ENCODE results near the gene OR2T10.
"Not testable (repeated sequence)": the region's sequence is repeated elsewhere in the genome, so short reads cannot be mapped to it uniquely, and the experiment has no call there.

Gene OR2T10

DNA sequence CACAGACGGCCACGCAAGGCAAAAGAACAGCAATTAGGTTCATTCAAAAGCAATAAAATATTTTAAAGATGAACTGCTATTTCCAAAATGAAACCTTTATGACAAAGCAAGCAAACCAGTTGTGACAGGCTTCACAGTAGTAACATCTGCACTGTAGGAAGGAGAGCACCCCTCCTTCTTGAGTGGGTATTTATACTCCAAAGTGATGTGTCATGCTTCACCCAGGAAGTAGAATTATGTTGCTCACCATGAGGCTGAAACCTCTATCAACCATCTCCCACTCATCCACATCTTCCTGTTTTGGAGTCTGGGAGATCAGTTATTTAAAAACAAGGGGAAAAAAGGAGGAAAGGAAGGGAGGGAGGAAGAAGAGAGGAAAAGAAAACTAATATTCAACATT is 885 bp downstream of the OR2T10 start:
- no peak for DNase-seq (ENCODE audit: low read depth in 2 of 2)

DNA sequence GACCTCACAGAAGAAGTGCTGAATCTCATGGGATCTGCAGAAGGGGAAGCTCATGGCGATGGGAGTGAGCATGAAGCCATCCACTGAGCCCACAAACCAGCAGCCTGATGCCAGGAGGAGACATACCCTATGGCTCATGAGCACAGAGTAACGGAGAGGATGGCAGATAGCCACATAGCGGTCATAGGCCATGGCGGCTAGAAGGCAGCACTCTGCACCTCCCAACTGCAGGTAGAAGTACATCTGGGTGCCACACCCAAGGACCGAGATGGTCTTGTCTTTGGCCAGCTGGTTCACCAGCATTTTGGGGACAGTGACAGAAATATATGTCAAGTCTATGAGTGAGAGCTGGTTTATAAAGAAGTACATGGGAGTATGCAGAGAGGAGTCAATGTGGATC is 4.3 kb downstream of the OR2T10 start:
- DNase-seq (ENCODE audit: low read depth in 2 of 2) = no peak

GRCh38 chr1:248592655-248593054 is 4.8 kb downstream of the OR2T10 start:
- DNase-seq (ENCODE audit: low read depth in 2 of 2) = no peak

DNA sequence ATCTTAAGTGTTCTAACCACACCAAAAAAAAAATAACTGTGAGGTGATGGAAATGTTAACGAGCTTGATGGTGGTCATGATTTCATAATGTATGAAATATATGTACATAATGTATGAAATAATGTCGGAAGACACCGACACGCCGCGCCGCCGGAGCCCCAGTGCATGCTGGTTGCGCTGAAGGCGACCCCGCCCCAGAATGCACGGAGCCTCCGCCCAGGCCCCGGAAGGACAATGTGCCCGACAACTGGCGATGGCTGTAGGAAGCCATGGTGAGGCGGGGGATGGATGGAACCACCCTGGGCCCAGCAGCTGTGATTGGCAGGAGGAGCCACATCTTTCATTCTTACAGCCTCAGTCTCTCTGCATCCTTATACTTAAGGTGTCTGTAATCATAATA is 7.4 kb downstream of the OR2T10 start:
- no peak for DNase-seq (ENCODE audit: low read depth in 2 of 2)

GRCh38 chr1:248589334-248589733 is 8.2 kb downstream of the OR2T10 start:
- DNase-seq (ENCODE audit: low read depth in 2 of 2) = no peak

DNA sequence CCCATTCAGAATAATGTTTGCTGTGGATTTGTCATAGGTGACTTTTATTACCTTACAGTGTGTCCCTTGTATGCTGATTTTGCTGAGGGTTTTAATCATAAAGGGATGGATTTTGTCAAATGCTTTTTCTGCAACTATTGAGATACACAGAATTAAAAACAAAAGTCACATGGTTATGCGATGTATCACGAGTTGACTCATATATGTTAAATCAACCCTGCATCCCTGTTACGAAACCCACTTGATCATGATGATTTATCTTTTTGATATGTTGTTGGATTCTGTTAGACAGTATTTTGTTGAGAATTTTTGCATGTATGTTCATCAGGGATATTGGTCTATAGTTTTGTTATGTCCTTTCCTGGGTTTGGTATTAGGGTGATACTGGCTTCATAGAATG is 12.2 kb downstream of the OR2T10 start:
- DNase-seq (ENCODE audit: low read depth in 2 of 2) = no peak

- DNase-seq (ENCODE audit: low read depth in 2 of 2) = no peak
These were observed 21.1 kb downstream of the OR2T10 start for GRCh38 chr1:248576260-248576980.

- DNase-seq (ENCODE audit: low read depth in 2 of 2) = not testable (repeated sequence)
These were observed 22.8 kb downstream of the OR2T10 start, which contains the start of gene OR2T34 for GRCh38 chr1:248574657-248575056. OR2T34 (minus strand) TSS chr1:248574757; CDS start chr1:248574757, 0 bp downstream.

DNA sequence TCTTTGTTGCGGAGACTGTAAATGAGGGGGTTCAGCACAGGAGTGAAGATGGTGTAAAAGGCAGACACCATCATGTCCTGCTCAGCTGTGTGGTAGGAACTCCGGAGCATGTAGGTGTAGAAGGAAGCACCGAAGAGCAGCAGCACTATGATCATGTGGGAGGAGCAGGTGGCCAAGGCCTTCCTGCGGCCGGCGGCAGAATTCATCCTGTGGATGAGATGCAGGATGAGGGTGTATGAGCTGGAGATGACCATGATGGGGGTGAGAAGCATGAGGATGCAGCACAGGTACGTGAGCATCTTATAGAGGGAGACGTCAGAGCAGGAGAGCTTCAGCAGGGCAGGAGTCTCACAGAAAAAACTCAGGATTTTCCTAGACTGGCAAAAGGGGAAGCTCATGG is 23.6 kb downstream of the OR2T10 start:
- not testable (repeated sequence) for DNase-seq (ENCODE audit: low read depth in 2 of 2)

- not testable (repeated sequence) for DNase-seq (ENCODE audit: low read depth in 2 of 2)
These were observed 25.5 kb downstream of the OR2T10 start for GRCh38 chr1:248572049-248572448.

- DNase-seq (ENCODE audit: low read depth in 2 of 2) = not testable (repeated sequence)
These were observed 26.7 kb downstream of the OR2T10 start for GRCh38 chr1:248570811-248571210.

- not testable (repeated sequence) for DNase-seq (ENCODE audit: low read depth in 2 of 2)
These were observed 28.5 kb downstream of the OR2T10 start for GRCh38 chr1:248569049-248569448.

DNA sequence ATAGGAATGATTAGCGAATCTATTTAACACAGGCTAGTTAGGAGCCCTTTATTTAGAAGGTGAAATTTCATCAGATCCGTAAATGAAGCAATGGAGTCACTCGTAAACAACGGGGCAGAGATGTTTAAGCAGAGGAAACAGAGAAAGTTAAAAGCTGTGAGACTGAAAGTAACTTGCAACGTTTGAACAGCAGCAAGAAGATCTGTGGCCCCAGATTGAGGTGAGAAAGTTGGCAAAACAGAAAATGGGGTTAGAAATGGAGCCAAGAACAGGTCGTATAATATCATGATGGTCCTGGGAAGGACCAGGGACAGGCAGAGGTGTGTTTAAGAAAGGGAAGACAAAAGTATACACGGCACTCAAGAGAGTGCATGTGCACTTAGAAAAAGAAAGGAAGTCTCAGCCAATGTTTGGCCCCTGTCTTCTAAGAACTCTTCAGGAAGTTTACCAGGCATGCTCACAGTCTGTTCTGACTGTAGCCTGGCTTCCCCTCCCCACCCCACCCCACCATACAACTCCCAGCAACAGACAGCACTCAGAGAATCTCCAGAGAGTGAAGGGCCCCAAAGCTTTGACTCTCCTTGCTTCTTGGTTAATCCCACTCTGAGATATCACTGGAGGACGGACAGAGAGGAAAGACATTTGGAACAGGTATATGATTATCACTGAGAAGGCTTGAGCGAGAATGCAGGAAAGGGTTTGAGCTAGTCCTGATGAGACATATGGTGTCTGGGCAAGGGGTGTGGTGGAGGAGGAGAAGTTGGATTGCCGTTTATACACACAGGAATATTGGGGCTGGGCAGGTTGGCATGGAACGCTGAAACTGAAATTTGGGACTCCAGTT is 31.7 kb downstream of the OR2T10 start:
- DNase-seq (ENCODE audit: low read depth in 2 of 2) = not testable (repeated sequence)

- not testable (repeated sequence) for DNase-seq (ENCODE audit: low read depth in 2 of 2)
These were observed 34.8 kb downstream of the OR2T10 start, which contains the start of gene OR2T29 for GRCh38 chr1:248562672-248563071. OR2T29 (minus strand) TSS chr1:248562772; CDS start chr1:248559491, 3,281 bp downstream.

DNA sequence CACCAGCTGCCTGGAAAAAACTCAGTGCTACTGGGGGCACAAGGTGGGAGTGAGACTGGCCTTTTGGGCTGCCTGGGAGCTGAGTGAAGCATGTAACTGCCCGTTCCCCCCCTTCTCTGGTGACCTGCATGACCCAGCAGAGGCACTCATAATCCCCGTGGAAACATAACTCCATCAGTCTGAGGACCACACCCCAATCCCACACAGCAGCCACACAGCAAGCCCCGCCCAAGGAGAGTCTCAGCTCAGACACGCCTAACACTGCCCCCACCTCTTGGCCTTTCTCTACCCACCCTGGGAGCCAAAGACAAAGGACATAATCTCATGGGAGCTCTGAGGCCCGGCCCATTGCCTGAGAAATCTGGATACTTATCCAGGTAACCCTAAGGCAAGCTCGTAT is 46.5 kb downstream of the OR2T10 start:
- not testable (repeated sequence) for DNase-seq (ENCODE audit: low read depth in 2 of 2)

DNA sequence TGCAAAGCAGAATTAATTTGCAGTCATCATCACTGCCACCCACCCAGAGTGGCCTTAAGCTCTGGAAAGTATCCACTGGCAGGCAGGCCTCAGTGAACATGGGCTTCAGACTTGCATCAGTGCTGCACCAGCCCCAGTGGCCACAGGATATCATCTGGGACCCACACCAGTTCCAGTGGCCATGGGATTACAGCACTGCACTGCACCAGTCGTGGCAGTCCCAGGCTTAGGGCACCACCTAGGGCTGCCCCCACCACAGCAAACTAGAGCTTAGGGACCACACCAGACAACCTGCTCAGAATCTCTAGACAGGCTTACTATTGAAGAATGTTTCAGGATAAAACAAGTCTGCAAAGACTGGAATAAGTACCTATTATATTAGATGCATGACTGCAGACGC is 50.1 kb downstream of the OR2T10 start:
- not testable (repeated sequence) for DNase-seq (ENCODE audit: low read depth in 2 of 2)
